Stimulated activated CD4-positive, alpha-beta T cell treated with anti-CD3 and anti-CD28 coated beads, Interleukin-4, amount 100 ng/mL, for 4 hours (primary cell): ENCODE results near the gene IRX2.

Experiments
- DNase-seq, 2 experiments: peaks; one replicate each; pipeline ENCODE4 v3.0.0-alpha.2; 2020

IRX2 gene

GRCh38 chr5:2751592-2752021 lies at the start of gene IRX2:
Gene IRX2, minus strand, starts transcription at chr5:2751677. Its CDS starts 264 bp downstream, at chr5:2751413.
- no peak for DNase-seq

GRCh38 chr5:2800035-2800434 lies 48.6 kb upstream of the IRX2 start:
- DNase-seq: no peak

GRCh38 chr5:2797981-2798380 lies 46.5 kb upstream of the IRX2 start:
- no peak for DNase-seq

- no peak for DNase-seq
These were observed 45.7 kb upstream of the IRX2 start for GRCh38 chr5:2797160-2797559.

GRCh38 chr5:2783223-2783622 lies 31.7 kb upstream of the IRX2 start:
- no peak for DNase-seq

- no peak for DNase-seq
These were observed 31.2 kb upstream of the IRX2 start for GRCh38 chr5:2782658-2783057.

GRCh38 chr5:2780421-2781171 lies 29.1 kb upstream of the IRX2 start:
- no peak for DNase-seq

- no peak for DNase-seq
These were observed 28.0 kb upstream of the IRX2 start for GRCh38 chr5:2779459-2779858.

GRCh38 chr5:2776337-2777302 lies 25.1 kb upstream of the IRX2 start:
- no peak for DNase-seq

- no peak for DNase-seq
These were observed 21.9 kb upstream of the IRX2 start for GRCh38 chr5:2773327-2773726.

GRCh38 chr5:2767089-2767488 lies 15.6 kb upstream of the IRX2 start:
- DNase-seq: no peak

- no peak for DNase-seq
These were observed 13.1 kb upstream of the IRX2 start for GRCh38 chr5:2764581-2764980.

GRCh38 chr5:2763533-2763794 lies 12.0 kb upstream of the IRX2 start:
- no peak for DNase-seq

- DNase-seq: no peak
These were observed 11.5 kb upstream of the IRX2 start for GRCh38 chr5:2762744-2763532.

- DNase-seq: no peak
These were observed 10.5 kb upstream of the IRX2 start for GRCh38 chr5:2761921-2762488.

- DNase-seq: no peak
These were observed 8.4 kb upstream of the IRX2 start for GRCh38 chr5:2759696-2760461.

- no peak for DNase-seq
These were observed 7.6 kb upstream of the IRX2 start for GRCh38 chr5:2759091-2759490.

GRCh38 chr5:2758632-2759031 lies 7.2 kb upstream of the IRX2 start:
- no peak for DNase-seq

GRCh38 chr5:2757563-2758351 lies 6.3 kb upstream of the IRX2 start:
- DNase-seq: no peak

- DNase-seq: no peak
These were observed 5.0 kb upstream of the IRX2 start for GRCh38 chr5:2756211-2757152.
